GM18519 (cell line): ENCODE results near the gene MRPL50.

Source experiments
- ATAC-seq: cut with Tn5 transposase; IDR thresholded peaks from one replicate; pipeline ENCODE4 v1.9.1; 2021; ENCODE audit warnings: mild to moderate bottlenecking, moderate library complexity; ENCODE audit not compliant: unreplicated experiment, low FRiP score

MRPL50 gene

GRCh38 chr9:101398068-101398929 lies at the start of gene MRPL50, which contains the start of gene ZNF189:
Gene MRPL50 (minus strand): TSS chr9:101398618. CDS start chr9:101398592, 26 bp downstream.
Gene ZNF189 (plus strand): TSS chr9:101398851. CDS start chr9:101399157, 306 bp downstream.
- ATAC-seq = peak; percentile 98

- no peak for ATAC-seq
These were observed 48.3 kb upstream of the MRPL50 start for GRCh38 chr9:101446732-101447131.

GRCh38 chr9:101445353-101446029 lies 47.1 kb upstream of the MRPL50 start:
- no peak for ATAC-seq

GRCh38 chr9:101443364-101443771 lies 45.0 kb upstream of the MRPL50 start:
- ATAC-seq = no peak

GRCh38 chr9:101442736-101443135 lies 44.3 kb upstream of the MRPL50 start:
- no peak for ATAC-seq

GRCh38 chr9:101442318-101442717 lies 43.9 kb upstream of the MRPL50 start:
- ATAC-seq = no peak

- ATAC-seq = no peak
These were observed 42.4 kb upstream of the MRPL50 start for GRCh38 chr9:101440714-101441230.

- no peak for ATAC-seq
These were observed 40.1 kb upstream of the MRPL50 start for GRCh38 chr9:101438523-101438922.

- no peak for ATAC-seq
These were observed 39.4 kb upstream of the MRPL50 start for GRCh38 chr9:101437806-101438232.

- ATAC-seq = no peak
These were observed 37.2 kb upstream of the MRPL50 start, which contains the start of gene ALDOB for GRCh38 chr9:101435601-101436079. Gene ALDOB (minus strand): TSS chr9:101435774. CDS start chr9:101430887, 4,887 bp downstream.

GRCh38 chr9:101434998-101435397 lies 36.6 kb upstream of the MRPL50 start:
- ATAC-seq = no peak

GRCh38 chr9:101433229-101433628 lies 34.8 kb upstream of the MRPL50 start:
- no peak for ATAC-seq

- ATAC-seq = no peak
These were observed 34.3 kb upstream of the MRPL50 start for GRCh38 chr9:101432740-101433139.

- no peak for ATAC-seq
These were observed 33.8 kb upstream of the MRPL50 start for GRCh38 chr9:101432171-101432570.

- ATAC-seq = no peak
These were observed 31.3 kb upstream of the MRPL50 start for GRCh38 chr9:101429736-101430135.

- ATAC-seq = no peak
These were observed 30.5 kb upstream of the MRPL50 start for GRCh38 chr9:101428909-101429308.

GRCh38 chr9:101427957-101428655 lies 29.7 kb upstream of the MRPL50 start:
- ATAC-seq = peak; percentile 71

- no peak for ATAC-seq
These were observed 28.9 kb upstream of the MRPL50 start for GRCh38 chr9:101427358-101427757.

- ATAC-seq = no peak
These were observed 23.2 kb upstream of the MRPL50 start for GRCh38 chr9:101421653-101422065.

GRCh38 chr9:101419863-101420262 lies 21.4 kb upstream of the MRPL50 start:
- ATAC-seq = no peak
